Mesenchymal stem cell (in vitro differentiated cells and primary cell): ENCODE data around the gene FAM167B.

Experiments used
- DNase-seq: peaks from one replicate; pipeline ENCODE4 v3.0.0-alpha.2; 2013
- H2AFZ ChIP-seq: one replicate; pipeline ENCODE4 v1.6.1; 2013; ENCODE audit warnings: low read depth, mild to moderate bottlenecking, control low read depth, inconsistent platforms, low read length, moderate library complexity
- H2AK5ac ChIP-seq: 2 replicates; pipeline ENCODE4 v1.6.1; 2013; ENCODE audit warnings: low read length, moderate library complexity, mild to moderate bottlenecking, inconsistent platforms; ENCODE audit not compliant: severe bottlenecking
- H2BK120ac ChIP-seq: one replicate; pipeline ENCODE4 v1.6.1; 2013; ENCODE audit warnings: low read depth, mild to moderate bottlenecking, inconsistent platforms, low read length, moderate library complexity
- H2BK12ac ChIP-seq, 2 experiments: one replicate each; pipeline ENCODE4 v1.6.1; 2013; ENCODE audit warnings: inconsistent platforms in 2 of 2, low read length in 2 of 2, mild to moderate bottlenecking in 2 of 2, moderate library complexity in 2 of 2, control low read depth in 1 of 2
- H2BK15ac ChIP-seq: one replicate; pipeline ENCODE4 v1.6.1; 2013; ENCODE audit warnings: mild to moderate bottlenecking, low read depth, inconsistent platforms; ENCODE audit not compliant: poor library complexity, severe bottlenecking
- H2BK5ac ChIP-seq: 2 replicates; pipeline ENCODE4 v1.6.1; 2013; ENCODE audit warnings: low read depth, mild to moderate bottlenecking, low read length, control low read depth, inconsistent platforms; ENCODE audit not compliant: poor library complexity, severe bottlenecking
- H3K14ac ChIP-seq, 2 experiments: one replicate each; pipeline ENCODE4 v1.6.1; 2013; ENCODE audit warnings: inconsistent platforms in 2 of 2, low read length in 2 of 2, control low read depth in 1 of 2, mild to moderate bottlenecking in 1 of 2, moderate library complexity in 1 of 2
- H3K18ac ChIP-seq, 2 experiments: one replicate each; pipeline ENCODE4 v1.6.1; 2013; ENCODE audit warnings: inconsistent platforms in 2 of 2, low read length in 2 of 2, control low read depth in 1 of 2, low read depth in 1 of 2, mild to moderate bottlenecking in 1 of 2
- H3K23ac ChIP-seq, 2 experiments: one replicate each; pipeline ENCODE4 v1.6.1; 2013; ENCODE audit warnings: inconsistent platforms in 2 of 2, low read length in 2 of 2, mild to moderate bottlenecking in 2 of 2, moderate library complexity in 2 of 2, control low read depth in 1 of 2
- H3K27ac ChIP-seq: 2 replicates; pipeline ENCODE4 v1.5.1; 2013; ENCODE audit warnings: mild to moderate bottlenecking, moderate library complexity, low read length, control low read depth, inconsistent platforms; ENCODE audit not compliant: poor library complexity, severe bottlenecking
- H3K27me3 ChIP-seq, 2 experiments: 2 replicates each; pipeline versions ENCODE4 v1.6.1 to v1.7.0; 2013; ENCODE audit warnings: low read length in 2 of 2, mild to moderate bottlenecking in 2 of 2, moderate library complexity in 2 of 2, control low read depth in 1 of 2, inconsistent platforms in 1 of 2; ENCODE audit not compliant: control insufficient read depth in 1 of 2, insufficient read depth in 1 of 2
- H3K36me3 ChIP-seq, 2 experiments: 2 replicates each; pipeline versions ENCODE4 v1.6.1 to v1.7.0; 2013; ENCODE audit warnings: low read length in 2 of 2, control low read depth in 1 of 2, inconsistent platforms in 1 of 2, low read depth in 1 of 2, mild to moderate bottlenecking in 1 of 2; ENCODE audit not compliant: insufficient read depth in 2 of 2, control insufficient read depth in 1 of 2
- H3K4ac ChIP-seq, 2 experiments: one replicate each; pipeline ENCODE4 v1.6.1; 2013; ENCODE audit warnings: inconsistent platforms in 2 of 2, low read length in 2 of 2, mild to moderate bottlenecking in 2 of 2, moderate library complexity in 2 of 2, control low read depth in 1 of 2, low read depth in 1 of 2
- H3K4me1 ChIP-seq: 2 replicates; pipeline ENCODE4 v1.6.1; 2013; ENCODE audit warnings: low read depth, low read length, control low read depth; ENCODE audit not compliant: control insufficient read depth, insufficient read depth
- H3K4me2 ChIP-seq: 2 replicates; pipeline ENCODE4 v1.6.1; 2013; ENCODE audit warnings: low read length, mild to moderate bottlenecking, inconsistent platforms; ENCODE audit not compliant: poor library complexity, severe bottlenecking
- H3K4me3 ChIP-seq, 2 experiments: 2 replicates each; pipeline versions ENCODE4 v1.5.1 to v1.7.0; 2013; ENCODE audit warnings: low read length in 2 of 2, mild to moderate bottlenecking in 2 of 2, control low read depth in 1 of 2, low read depth in 1 of 2; ENCODE audit not compliant: insufficient read depth in 1 of 2
- H3K79me1 ChIP-seq: replicated peaks from 2 replicates; pipeline ENCODE4 v1.6.1; 2013; ENCODE audit warnings: mild to moderate bottlenecking, control low read depth, low read length, inconsistent platforms; ENCODE audit not compliant: poor library complexity, severe bottlenecking
- H3K9ac ChIP-seq: 2 replicates; pipeline ENCODE4 v1.7.0; 2013; ENCODE audit warnings: mild to moderate bottlenecking, low read length, moderate library complexity
- H3K9me3 ChIP-seq: 2 replicates; pipeline ENCODE4 v1.7.0; 2013; ENCODE audit warnings: mild to moderate bottlenecking, low read length; ENCODE audit not compliant: control insufficient read depth
- H4K8ac ChIP-seq: one replicate; pipeline ENCODE4 v1.6.1; 2013; ENCODE audit warnings: inconsistent platforms, mild to moderate bottlenecking, low read length, moderate library complexity
- H4K91ac ChIP-seq: one replicate; pipeline ENCODE4 v1.6.1; 2013; ENCODE audit warnings: mild to moderate bottlenecking, low read length, inconsistent platforms
- WGBS: methylation state at CpG from one replicate; pipeline ENCODE4 v1.1.7; 2013; ENCODE audit warnings: mixed read lengths; 5-methylcytosine and 5-hydroxymethylcytosine counted together

FAM167B gene

GRCh38 chr1:32204943-32205361 is 42.1 kb upstream of the FAM167B start:
- H4K8ac ChIP-seq = no peak overlapping the region
- H2AK5ac ChIP-seq = no peak overlapping the region
- H3K18ac ChIP-seq = peak overlapping the region in 1 of 2 experiments; percentile 62
- peak overlapping the region; percentile 89 for H3K4me2 ChIP-seq
- H2BK12ac ChIP-seq = no peak overlapping the region
- no peak overlapping the region for H2BK5ac ChIP-seq
- WGBS = 34% methylated on average over 18 of the region's 26 CpGs
- no peak overlapping the region for H2BK15ac ChIP-seq
- H3K23ac ChIP-seq = peak overlapping the region in 1 of 2 experiments; percentile 63
- no peak overlapping the region for H2BK120ac ChIP-seq
- peak overlapping the region in 1 of 2 experiments; percentile 64 for H3K14ac ChIP-seq
- H3K4ac ChIP-seq = peak overlapping the region in 1 of 2 experiments; percentile 29
- H2AFZ ChIP-seq = no peak overlapping the region
- DNase-seq = no peak
- H4K91ac ChIP-seq = no peak overlapping the region
- peaks cover 9 to 15% of the 10 kb centered on the region in 2 experiments for H3K36me3 ChIP-seq
- no peaks in the 10 kb centered on the region for H3K27me3 ChIP-seq
- H3K4me1 ChIP-seq = peaks cover 30% of the 10 kb centered on the region
- H3K9me3 ChIP-seq = no peaks in the 10 kb centered on the region
- peaks cover 14% of the 10 kb centered on the region for H3K79me1 ChIP-seq
- H3K27ac ChIP-seq = no peak overlapping the region
- H3K9ac ChIP-seq = peak overlapping the region; percentile 93
- peak overlapping the region; percentile 65 to 93 for H3K4me3 ChIP-seq

GRCh38 chr1:32205401-32206370 is 41.3 kb upstream of the FAM167B start, which contains the start of gene IQCC:
Gene IQCC, plus strand, starts transcription at chr1:32205671. Its CDS starts 11 bp downstream, at chr1:32205682.
- Histone ChIP-seq H3K4ac (peak within 1 kb of the TSS in 1 of 2 experiments; percentile 84), H3K4me3 (peak within 1 kb of the TSS; percentile 65 to 93)

GRCh38 chr1:32208469-32208868 is 38.6 kb upstream of the FAM167B start:
- Histone ChIP-seq H3K27ac (no peak overlapping the region), H3K23ac (no peak overlapping the region), H3K4ac (no peak overlapping the region), H2BK5ac (no peak overlapping the region), H2BK120ac (no peak overlapping the region), H2AK5ac (no peak overlapping the region), H4K8ac (no peak overlapping the region), H3K4me1 (peaks cover 22% of the 10 kb centered on the region), H2AFZ (no peak overlapping the region), H3K36me3 (peaks cover 12 to 29% of the 10 kb centered on the region in 2 experiments), H3K4me3 (no peak overlapping the region), H3K4me2 (no peak overlapping the region), H3K27me3 (no peaks in the 10 kb centered on the region), H3K18ac (no peak overlapping the region), H2BK12ac (no peak overlapping the region), H3K9me3 (no peaks in the 10 kb centered on the region), H4K91ac (no peak overlapping the region), H3K79me1 (peaks cover 11% of the 10 kb centered on the region), H3K9ac (no peak overlapping the region), H3K14ac (no peak overlapping the region), H2BK15ac (no peak overlapping the region)
- DNase-seq = no peak
- WGBS = 97% methylated on average over 6 of the region's 6 CpGs

More at GRCh38 chr1:32205401-32206370, 41.3 kb upstream of the FAM167B start, which contains the start of gene IQCC:
- Histone ChIP-seq H3K4me2 (peak within 1 kb of the TSS; percentile 89), H2BK15ac (no peak within 1 kb of the TSS), H2AFZ (peak within 1 kb of the TSS; percentile 65), H3K14ac (peak within 1 kb of the TSS in 1 of 2 experiments; percentile 64), H3K4me1 (peaks cover 30% of the 10 kb centered on the region), H3K18ac (peak within 1 kb of the TSS in 1 of 2 experiments; percentile 62), H3K9ac (peak within 1 kb of the TSS; percentile 93), H4K8ac (peak within 1 kb of the TSS; percentile 92), H2BK120ac (no peak within 1 kb of the TSS), H4K91ac (peak within 1 kb of the TSS; percentile 34), H2AK5ac (no peak within 1 kb of the TSS), H3K36me3 (peaks cover 9 to 15% of the 10 kb centered on the region in 2 experiments), H3K9me3 (no peaks in the 10 kb centered on the region), H3K27ac (no peak within 1 kb of the TSS), H3K23ac (peak within 1 kb of the TSS in 1 of 2 experiments; percentile 63), H2BK5ac (no peak within 1 kb of the TSS), H2BK12ac (no peak within 1 kb of the TSS), H3K79me1 (peaks cover 14% of the 10 kb centered on the region), H3K27me3 (no peaks in the 10 kb centered on the region)
- peak; percentile 83 for DNase-seq
- WGBS = 2% methylated on average over 67 of the region's 77 CpGs

GRCh38 chr1:32208891-32209328 is 38.1 kb upstream of the FAM167B start, which contains the start of gene DCDC2B:
Gene DCDC2B, plus strand, starts transcription at chr1:32209089. Its CDS starts 5 bp downstream, at chr1:32209094.
- H3K18ac ChIP-seq = no peak within 1 kb of the TSS
- 88% methylated on average over 5 of the region's 5 CpGs for WGBS

More at GRCh38 chr1:32208891-32209328, 38.1 kb upstream of the FAM167B start, which contains the start of gene DCDC2B:
- H3K4me1 ChIP-seq = peaks cover 22% of the 10 kb centered on the region
- H2BK15ac ChIP-seq = no peak within 1 kb of the TSS
- no peak within 1 kb of the TSS for H2BK120ac ChIP-seq
- H3K36me3 ChIP-seq = peaks cover 12 to 27% of the 10 kb centered on the region in 2 experiments
- H4K8ac ChIP-seq = no peak within 1 kb of the TSS
- no peak within 1 kb of the TSS for H3K4me3 ChIP-seq
- no peak within 1 kb of the TSS for H3K14ac ChIP-seq
- peak; percentile 65 for DNase-seq
- H2BK5ac ChIP-seq = no peak within 1 kb of the TSS
- H3K23ac ChIP-seq = no peak within 1 kb of the TSS
- H3K27me3 ChIP-seq = no peaks in the 10 kb centered on the region
- no peak within 1 kb of the TSS for H2AK5ac ChIP-seq
- no peak within 1 kb of the TSS for H2AFZ ChIP-seq
- H2BK12ac ChIP-seq = peak within 1 kb of the TSS in 1 of 2 experiments; percentile 51
- H3K27ac ChIP-seq = no peak within 1 kb of the TSS
- H3K9ac ChIP-seq = no peak within 1 kb of the TSS
- H3K4ac ChIP-seq = no peak within 1 kb of the TSS
- H4K91ac ChIP-seq = peak within 1 kb of the TSS; percentile 37
- H3K79me1 ChIP-seq = peaks cover 9% of the 10 kb centered on the region
- H3K9me3 ChIP-seq = no peaks in the 10 kb centered on the region
- no peak within 1 kb of the TSS for H3K4me2 ChIP-seq
